ENCODE data around the gene TMEM41B.

DNA sequence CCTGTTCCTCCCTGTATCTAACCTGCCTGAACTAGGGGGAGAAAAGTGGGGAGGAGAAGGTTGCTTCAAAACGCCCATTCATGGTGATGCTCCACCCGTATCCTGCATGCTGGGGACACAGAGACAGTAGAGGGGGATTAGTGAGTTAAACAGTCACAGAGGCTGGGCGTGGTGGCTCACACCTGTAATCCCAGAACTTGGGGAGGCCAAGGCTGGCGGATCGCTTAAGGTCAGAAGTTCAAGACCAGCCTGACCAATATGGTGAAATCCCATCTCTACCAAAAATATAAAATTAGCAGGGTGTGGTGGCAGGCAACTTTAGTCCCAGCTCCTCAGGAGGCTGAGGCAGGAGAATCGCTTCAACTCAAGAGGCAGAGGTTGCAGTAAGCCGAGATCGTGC, 47.5 kb downstream of the TMEM41B start:
- TF ChIP-seq, protein P1, sequence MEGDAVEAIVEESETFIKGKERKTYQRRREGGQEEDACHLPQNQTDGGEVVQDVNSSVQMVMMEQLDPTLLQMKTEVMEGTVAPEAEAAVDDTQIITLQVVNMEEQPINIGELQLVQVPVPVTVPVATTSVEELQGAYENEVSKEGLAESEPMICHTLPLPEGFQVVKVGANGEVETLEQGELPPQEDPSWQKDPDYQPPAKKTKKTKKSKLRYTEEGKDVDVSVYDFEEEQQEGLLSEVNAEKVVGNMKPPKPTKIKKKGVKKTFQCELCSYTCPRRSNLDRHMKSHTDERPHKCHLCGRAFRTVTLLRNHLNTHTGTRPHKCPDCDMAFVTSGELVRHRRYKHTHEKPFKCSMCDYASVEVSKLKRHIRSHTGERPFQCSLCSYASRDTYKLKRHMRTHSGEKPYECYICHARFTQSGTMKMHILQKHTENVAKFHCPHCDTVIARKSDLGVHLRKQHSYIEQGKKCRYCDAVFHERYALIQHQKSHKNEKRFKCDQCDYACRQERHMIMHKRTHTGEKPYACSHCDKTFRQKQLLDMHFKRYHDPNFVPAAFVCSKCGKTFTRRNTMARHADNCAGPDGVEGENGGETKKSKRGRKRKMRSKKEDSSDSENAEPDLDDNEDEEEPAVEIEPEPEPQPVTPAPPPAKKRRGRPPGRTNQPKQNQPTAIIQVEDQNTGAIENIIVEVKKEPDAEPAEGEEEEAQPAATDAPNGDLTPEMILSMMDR (IDR thresholded peaks at IDR 0.05): no peak
- no peak for TF ChIP-seq ZFX (IDR thresholded peaks at IDR 0.05; ENCODE audit: borderline replicate concordance)
